CD4-positive, alpha-beta T cell treated with Interleukin-17A for 1 hour (primary cell): ENCODE results near the gene LTB.
A peak's percentile ranks its signal among the peaks of the same experiment; 100 is the strongest.
"Not testable (repeated sequence)": the region's sequence is repeated elsewhere in the genome, so short reads cannot be mapped to it uniquely, and the experiment has no call there.

Experiments
- DNase-seq: peaks from one replicate; pipeline ENCODE4 v3.0.0-alpha.2; 2020

Gene LTB

DNA sequence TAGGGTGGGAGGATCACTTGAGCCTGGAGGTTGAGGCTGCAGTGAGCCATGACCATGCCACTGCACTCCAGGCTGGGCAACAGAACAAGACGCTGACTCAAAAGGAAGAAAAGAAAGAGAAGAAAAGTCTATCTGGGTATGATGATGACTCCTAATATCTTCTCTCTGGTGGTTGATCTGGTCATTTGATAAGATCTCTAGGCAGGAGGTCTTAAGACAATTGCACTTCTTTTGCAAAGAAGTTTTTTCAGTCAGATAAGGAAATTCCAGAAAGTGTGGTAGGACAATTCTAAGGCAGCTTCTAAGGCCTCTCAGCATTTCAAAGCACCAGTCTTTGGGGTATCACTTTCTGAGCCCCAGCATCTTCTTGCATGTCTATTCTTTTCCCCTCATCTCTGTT, 25.1 kb upstream of the LTB start:
- no peak for DNase-seq

DNA sequence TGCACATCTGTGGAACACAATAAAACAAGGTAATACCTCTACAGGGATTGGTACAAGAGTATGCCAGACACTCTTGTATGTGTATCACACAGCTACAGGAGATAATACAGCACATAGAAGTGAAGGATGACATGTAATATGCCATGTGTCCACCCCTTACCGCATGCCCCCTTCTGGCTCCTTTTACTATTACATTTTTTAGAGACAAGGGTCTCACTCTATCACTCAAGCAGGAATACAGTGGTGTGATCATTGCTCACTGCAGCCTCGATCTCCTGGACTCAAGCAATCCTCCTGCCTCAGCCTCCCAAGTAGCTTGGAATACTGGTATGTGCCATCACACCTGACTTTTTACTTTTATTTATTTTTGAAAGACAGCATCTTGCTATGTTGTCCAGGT, 14.8 kb upstream of the LTB start:
- DNase-seq: peak; percentile 85

DNA sequence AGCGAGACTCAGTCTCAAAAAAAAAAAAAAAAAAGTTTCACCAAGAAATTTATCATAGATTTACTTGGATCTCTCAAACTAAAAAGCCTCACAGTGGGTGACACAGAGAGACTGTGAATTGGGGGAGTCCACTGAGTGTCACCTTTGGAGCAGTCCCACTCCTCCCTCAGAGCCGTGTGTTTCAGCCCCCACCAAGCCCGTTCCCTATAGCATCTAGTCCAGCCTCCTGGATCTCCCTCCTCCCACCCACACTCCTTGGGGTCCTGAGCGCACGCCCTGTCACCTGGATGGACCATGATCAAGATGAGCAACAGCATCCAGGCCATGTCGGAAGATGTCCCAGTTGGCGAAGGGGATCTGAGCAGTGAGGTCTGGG, 10.2 kb upstream of the LTB start:
- DNase-seq: no peak

DNA sequence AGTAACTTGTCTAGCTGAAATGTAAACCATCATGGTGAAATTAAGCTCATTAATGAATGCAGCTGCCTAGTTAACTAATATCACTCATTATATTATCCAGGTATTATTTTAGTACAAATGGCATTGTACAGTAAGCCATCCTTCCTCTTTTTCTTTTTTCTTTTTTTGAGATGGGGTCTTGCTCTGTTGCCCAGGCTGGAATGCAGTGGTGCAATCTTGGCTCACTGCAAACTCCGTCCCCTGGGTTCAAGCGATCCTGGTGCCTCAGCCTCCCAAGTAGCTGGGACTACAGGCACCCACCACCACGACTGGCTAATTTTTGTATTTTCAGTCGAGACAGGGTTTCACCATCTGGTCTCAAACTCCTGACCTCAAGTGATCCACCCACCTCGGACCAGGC, 8.5 kb upstream of the LTB start:
- DNase-seq: not testable (repeated sequence)

DNA sequence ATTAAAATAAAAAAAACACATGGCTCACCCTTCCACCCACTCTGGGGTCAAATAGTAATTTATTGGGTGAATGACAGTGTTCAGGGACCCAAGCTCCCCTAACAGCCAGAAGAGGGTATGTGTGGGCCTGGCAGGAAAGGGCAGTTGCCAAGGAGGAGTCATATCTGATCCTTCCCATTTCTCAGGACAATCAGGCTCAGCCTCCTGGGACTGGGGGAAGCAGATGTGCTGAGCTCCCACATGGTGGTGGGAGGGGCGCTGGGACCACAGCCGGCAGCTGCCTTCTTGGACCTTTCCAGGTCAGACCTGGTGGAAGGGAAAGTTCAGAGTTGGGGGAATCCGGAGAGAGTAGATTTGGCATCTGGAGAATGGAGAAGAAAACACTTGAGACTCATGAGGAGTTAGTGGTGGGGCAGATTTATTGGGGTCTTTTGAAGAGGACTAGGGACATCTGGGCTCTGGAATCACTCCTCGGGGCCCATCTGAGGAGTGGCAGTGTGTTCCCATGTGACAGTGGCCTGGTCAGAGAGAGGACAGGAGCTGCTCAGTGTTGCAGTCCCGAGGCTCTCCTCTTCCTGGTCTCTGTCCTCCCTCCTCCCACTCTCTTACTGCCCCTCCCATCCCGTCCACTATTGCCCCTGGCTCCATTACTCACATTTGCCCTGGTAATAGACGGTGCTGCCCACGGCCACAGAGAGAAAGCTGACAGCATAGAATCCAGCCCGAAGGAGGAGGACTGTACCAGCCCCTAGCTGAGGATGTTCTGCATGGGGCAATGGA, 6.8 kb upstream of the LTB start:
- DNase-seq: no peak

DNA sequence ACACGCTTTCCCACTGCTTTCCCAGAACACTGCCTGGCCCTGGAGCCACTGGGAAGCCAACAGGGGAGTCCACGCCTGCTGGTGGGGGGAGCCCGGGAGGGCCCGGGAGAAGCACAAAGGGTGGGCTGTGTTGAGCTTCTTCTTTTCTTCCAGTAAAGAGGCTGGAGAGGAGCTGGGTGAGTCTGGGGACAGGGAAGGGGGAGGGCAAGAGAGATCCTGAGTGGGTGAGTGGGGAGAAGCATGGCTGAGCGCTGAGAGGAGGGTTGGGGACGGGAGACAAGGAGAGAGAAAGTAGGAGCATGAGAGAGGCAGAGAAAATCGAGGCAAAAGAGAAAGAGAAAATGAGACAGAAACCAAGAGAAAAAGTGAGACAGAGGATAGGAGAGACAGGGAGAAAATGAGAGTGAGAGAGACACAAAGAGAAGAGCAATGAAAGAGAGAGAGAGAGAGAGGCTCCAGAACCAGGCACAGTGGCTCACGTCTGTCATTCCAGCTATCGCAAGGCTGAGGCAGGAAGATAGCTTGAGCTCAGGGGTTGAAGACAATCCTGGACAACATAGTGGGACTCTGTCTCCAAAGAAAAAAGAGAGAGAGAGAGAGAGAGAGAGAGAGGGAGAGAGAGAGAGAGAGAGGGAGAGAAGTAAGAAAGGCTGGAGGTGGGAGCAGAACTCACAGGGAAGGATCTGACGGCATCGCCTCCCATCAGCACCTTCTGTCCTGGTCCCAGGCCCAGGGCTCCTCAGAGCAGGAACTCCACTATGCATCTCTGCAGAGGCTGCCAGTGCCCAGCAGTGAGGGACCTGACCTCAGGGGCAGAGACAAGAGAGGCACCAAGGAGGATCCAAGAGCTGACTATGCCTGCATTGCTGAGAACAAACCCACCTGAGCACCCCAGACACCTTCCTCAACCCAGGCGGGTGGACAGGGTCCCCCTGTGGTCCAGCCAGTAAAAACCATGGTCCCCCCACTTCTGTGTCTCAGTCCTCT, 5.9 kb upstream of the LTB start:
- no peak for DNase-seq

DNA sequence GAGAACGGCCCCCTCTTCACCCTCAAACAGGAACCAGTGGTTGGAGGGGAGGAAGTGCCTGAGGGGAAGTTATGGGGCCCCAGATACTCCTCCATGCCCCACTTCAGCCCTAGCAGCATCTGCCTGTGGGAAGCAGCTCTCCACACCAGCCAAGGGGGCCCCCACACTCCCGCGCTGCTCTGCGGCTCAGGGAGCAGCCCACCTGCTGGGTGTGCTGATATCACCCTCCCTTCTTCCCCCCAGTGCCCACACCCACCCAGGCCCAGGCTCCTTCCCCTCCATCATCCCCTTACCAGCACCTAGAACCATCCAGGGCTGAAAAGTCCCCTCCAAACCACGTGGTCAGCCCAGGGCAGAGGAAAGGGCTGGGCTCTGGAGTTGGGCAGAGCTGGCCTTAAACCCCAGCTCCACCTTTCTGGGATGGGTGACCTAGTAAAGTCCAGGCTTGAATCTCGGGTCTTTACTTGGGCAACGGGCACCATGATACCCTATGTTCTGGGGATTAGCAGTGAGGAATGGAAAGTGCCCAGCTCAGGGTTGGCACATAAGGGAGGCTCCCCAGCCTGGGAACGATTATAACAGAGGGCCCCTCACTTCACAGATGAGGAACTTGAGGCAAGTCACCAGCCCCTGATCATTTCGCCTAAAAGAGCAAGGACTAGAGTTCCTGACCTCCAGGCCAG, 4.5 kb upstream of the LTB start:
- peak; percentile 54 for DNase-seq

DNA sequence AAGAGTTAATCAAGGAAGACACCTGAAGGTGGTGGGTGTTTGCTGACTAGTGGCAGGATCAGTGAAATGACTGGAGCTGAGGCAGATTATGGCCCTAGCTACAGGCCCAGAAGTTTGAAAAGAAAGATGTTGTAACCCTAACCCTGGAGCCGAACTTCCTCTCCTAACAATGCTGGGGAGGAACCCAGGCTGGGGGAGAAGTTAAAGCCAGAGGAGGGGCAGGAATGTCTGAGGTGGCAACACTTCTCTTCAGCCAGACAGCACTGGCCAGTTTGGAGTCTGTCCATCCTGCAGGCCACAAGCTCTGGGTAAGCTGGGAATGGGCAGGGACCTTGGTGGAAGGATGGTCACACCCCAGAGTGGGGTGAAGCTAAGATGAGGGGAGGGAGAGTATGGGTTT, 3.8 kb upstream of the LTB start, which contains the start of gene LST1:
LST1 (plus strand) TSS at position 270 of the 400 bp plus-strand sequence. CDS start 1,023 bp downstream, outside the sequence.
- DNase-seq: no peak

DNA sequence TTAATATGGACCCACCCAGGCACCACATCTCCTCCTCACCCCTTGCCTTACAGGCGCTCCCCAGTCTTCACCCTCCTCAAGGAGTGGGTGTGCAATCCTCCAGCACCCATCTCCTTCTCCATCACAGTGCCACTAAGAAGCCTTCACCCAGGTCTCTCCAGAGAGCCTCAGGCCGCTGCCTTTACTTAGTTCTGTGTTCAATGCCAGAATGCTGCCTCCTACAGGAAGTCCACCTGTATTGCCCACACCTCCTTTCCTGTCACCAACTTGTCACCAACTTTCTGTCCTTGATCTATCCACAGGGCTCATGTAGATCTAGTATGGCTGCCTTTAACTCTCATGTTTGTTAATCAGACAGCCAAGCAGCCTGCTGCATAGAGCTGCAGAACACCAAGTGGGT, 3.3 kb upstream of the LTB start:
- peak; percentile 73 for DNase-seq

DNA sequence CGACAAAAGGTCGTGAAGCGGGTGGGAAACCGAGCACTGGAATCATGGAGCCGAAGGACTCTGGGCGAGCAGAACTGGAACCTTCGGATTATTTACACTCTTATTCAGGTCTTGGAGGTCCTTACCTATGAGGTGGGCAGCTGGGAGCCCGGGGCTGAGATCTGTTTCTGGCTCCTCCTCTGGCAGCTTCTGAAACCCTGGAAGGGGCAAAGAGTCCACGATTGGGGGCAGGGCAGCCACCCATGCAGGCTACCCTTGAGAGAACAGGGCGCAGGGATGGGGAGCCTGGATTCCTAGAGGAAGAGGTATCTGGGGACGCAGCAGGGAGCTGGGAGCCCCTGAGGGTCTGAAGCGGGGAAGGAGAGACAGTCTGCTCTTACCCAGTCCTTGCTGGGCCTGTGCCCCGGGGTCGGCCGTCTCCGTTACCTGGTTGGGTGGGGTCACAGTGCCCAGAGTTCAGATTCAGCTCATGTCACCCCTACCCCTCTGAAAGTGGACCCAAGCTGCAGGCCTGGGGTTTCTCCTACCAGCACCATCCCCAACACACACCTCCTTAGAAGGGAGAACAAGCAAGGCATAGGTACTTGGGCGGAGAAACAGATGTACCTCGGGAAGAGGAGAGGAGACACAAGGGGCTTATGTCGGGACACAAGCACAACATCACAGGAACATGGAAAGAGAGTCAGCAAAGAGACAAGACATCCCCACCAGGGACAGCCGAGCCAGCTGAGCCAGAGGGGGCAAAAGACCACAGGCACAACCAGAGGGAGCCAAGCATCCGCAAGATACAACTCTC, 592 bp downstream of the LTB start:
- DNase-seq: no peak

DNA sequence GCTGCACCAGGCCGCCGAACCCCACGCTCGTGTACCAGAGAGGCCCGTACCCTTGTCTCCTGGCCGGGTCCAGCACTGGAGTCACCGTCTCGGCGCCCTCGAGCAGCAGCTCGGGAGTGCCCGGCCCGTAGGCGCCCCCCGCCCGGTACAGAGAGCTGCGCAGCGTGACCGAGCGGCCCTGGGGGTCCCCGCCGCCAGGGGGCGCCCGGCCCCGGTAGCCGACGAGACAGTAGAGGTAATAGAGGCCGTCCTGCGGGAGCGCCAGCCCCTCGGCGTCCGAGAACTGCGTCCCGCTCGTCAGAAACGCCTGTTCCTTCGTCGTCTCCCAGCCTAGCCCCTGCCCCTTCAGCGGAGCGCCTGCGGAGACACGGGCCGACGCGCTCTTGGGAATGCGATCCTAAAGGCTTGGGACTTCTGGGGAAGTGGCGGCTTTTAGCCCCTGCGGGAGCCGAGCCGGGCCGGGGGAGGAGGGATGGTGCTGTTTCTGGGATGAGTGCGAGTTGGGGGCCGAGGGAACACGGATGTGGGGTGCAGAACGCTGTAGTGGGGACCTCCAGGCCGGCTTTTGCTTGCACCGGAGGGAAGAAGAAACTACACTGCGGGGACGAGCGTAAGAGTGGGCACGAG, 1.3 kb downstream of the LTB start:
- DNase-seq: peak; percentile 89

DNA sequence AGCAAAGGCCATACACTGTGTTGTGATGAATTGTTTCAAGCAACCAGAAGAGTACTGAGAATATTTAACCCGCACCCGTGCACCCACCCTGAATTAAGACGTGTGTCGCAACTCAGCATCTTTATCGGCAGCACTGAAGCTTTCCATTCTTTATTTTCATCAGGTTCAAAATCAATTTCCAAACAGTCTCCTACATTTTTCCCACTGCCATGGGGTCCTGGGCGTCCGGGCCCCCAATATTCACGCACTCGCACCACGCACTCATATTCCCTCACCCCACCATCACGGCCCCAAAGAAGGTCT, 1.8 kb downstream of the LTB start:
- DNase-seq: no peak

DNA sequence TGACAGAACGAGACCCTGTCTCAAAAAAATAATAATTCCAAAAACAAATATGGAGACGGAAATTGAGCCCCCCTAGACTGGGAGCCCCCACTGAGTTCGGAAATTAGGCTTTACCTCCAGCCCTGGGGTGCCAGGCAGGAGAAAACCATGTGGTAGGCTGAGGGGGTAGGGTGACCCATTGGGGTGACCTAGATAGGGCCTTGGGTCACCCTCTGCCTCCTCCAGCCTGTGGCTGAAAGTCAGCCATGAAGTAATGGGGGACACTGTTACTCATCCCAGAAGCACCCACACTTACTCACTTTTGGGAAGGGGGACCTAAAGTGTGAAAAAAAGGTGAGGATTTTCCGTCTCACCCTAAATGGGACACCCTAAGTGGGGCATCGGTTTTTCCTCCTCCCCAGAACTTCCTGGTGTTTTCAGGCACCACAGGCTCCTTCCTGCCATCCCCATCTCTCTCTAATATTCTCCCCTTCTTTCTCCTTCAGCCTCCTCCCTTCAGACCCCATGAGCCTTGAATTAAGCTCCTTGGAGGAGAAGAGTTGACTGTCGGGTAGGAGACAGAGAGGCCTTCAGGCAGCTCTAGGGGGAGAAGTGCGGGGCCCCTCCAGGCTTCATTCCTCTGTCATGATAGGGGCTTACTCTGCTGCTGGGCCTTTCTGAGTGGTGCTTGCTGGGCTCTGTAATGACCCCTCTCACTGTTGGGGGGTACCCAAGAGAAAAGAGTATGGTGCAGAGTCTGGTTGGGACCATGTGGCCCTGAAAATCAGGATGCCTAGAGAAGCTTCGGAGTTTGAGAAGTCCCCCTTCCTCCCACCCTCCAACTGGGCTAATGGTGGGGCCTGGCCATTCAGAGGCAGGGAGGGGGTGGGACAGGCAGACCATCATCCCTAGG, 2.4 kb downstream of the LTB start:
- peak; percentile 42 for DNase-seq

DNA sequence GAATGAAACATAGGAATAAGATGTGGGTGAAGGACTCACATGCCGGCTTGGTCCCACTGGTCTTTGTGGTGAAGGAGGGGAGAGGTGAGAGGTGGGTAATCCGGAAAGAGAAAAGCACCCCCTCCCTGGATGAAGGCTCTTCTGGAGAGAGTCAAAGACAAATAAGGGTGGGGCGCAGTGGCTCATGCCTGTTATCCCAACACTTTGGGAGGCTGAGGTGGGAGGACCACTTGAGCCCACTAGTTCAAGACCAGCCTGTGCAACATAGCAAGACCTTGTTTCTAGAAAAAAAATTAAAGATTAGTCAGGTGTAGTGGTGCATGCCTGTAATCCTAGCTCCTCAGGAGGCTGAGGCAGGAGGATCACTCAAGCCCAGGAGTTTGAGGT, 3.1 kb downstream of the LTB start:
- DNase-seq: peak; percentile 39

DNA sequence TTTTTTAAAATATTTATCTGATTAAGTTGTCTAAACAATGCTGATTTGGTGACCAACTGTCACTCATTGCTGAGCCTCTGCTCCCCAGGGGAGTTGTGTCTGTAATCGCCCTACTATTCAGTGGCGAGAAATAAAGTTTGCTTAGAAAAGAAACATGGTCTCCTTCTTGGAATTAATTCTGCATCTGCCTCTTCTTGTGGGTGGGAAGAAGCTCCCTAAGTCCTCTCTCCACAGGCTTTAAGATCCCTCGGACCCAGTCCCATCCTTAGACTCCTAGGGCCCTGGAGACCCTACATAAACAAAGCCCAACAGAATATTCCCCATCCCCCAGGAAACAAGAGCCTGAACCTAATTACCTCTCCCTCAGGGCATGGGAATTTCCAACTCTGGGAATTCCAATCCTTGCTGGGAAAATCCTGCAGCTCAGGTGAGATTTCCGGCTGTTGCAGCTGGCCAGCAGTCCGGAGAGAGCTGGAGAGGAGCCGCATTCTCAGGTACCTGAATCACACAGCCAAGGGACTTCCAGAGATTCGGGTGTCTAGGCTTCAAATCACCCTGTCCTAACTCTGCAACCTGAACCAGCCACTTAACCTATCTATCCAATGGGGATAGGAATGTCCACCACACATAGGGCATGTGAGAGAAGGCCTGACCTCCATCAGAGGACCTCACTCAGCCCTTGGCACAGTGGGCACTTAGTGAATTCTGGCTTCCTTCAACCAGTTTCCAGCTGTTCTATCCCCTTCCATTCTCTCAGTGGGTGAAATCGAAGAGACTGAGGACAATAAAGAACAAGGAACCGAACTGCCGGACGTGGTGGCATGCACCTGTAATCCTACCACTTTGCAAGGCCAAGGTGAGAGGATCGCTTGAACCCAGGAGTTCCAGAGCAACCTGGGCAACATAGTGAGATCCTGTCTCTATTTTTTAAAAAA, 3.8 kb downstream of the LTB start:
- peak; percentile 49 for DNase-seq

DNA sequence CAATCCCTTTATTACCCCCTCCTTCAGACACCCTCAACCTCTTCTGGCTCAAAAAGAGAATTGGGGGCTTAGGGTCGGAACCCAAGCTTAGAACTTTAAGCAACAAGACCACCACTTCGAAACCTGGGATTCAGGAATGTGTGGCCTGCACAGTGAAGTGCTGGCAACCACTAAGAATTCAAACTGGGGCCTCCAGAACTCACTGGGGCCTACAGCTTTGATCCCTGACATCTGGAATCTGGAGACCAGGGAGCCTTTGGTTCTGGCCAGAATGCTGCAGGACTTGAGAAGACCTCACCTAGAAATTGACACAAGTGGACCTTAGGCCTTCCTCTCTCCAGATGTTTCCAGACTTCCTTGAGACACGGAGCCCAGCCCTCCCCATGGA, 4.7 kb downstream of the LTB start:
- DNase-seq: no peak

DNA sequence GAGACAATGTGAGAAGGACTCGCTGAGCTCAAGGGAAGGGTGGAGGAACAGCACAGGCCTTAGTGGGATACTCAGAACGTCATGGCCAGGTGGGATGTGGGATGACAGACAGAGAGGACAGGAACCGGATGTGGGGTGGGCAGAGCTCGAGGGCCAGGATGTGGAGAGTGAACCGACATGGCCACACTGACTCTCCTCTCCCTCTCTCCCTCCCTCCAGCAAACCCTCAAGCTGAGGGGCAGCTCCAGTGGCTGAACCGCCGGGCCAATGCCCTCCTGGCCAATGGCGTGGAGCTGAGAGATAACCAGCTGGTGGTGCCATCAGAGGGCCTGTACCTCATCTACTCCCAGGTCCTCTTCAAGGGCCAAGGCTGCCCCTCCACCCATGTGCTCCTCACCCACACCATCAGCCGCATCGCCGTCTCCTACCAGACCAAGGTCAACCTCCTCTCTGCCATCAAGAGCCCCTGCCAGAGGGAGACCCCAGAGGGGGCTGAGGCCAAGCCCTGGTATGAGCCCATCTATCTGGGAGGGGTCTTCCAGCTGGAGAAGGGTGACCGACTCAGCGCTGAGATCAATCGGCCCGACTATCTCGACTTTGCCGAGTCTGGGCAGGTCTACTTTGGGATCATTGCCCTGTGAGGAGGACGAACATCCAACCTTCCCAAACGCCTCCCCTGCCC, 5.2 kb downstream of the LTB start:
- DNase-seq: peak; percentile 73

DNA sequence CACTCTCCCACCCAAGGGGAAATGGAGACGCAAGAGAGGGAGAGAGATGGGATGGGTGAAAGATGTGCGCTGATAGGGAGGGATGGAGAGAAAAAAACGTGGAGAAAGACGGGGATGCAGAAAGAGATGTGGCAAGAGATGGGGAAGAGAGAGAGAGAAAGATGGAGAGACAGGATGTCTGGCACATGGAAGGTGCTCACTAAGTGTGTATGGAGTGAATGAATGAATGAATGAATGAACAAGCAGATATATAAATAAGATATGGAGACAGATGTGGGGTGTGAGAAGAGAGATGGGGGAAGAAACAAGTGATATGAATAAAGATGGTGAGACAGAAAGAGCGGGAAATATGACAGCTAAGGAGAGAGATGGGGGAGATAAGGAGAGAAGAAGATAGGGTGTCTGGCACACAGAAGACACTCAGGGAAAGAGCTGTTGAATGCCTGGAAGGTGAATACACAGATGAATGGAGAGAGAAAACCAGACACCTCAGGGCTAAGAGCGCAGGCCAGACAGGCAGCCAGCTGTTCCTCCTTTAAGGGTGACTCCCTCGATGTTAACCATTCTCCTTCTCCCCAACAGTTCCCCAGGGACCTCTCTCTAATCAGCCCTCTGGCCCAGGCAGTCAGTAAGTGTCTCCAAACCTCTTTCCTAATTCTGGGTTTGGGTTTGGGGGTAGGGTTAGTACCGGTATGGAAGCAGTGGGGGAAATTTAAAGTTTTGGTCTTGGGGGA, 6.1 kb downstream of the LTB start:
- DNase-seq: peak; percentile 38
